Measurements from ENCODE around the gene ARMC2. TPM values are rescaled to one million over a fixed set of nuclear protein-coding genes. Genes with fewer than 3 reads are reported as not detected.
"Not testable (repeated sequence)": the region's sequence is repeated elsewhere in the genome, so short reads cannot be mapped to it uniquely, and the experiment has no call there.

ARMC2 gene
- polyA plus RNA-seq, 4 donors: 11.4 to 15.0 (median 13.0) TPM

GRCh38 chr6:108869876-108870275 is 21.7 kb downstream of the ARMC2 start:
- DNase-seq (ENCODE audit: low read depth in 4 of 4, low spot score in 3 of 4): no peak

GRCh38 chr6:108870357-108870756 is 22.1 kb downstream of the ARMC2 start:
- no peak for DNase-seq (ENCODE audit: low read depth in 4 of 4, low spot score in 3 of 4)

- DNase-seq (ENCODE audit: low read depth in 4 of 4, low spot score in 3 of 4): no peak
These were observed 23.9 kb downstream of the ARMC2 start for GRCh38 chr6:108872141-108872557.

GRCh38 chr6:108872575-108872974 is 24.4 kb downstream of the ARMC2 start:
- DNase-seq (ENCODE audit: low read depth in 4 of 4, low spot score in 3 of 4): no peak

GRCh38 chr6:108873251-108873650 is 25.0 kb downstream of the ARMC2 start:
- no peak for DNase-seq (ENCODE audit: low read depth in 4 of 4, low spot score in 3 of 4)

- DNase-seq (ENCODE audit: low read depth in 4 of 4, low spot score in 3 of 4): no peak
These were observed 25.7 kb downstream of the ARMC2 start for GRCh38 chr6:108873971-108874370.

GRCh38 chr6:108874470-108875160 is 26.4 kb downstream of the ARMC2 start:
- no peak for DNase-seq (ENCODE audit: low read depth in 4 of 4, low spot score in 3 of 4)

GRCh38 chr6:108875161-108875555 is 26.9 kb downstream of the ARMC2 start:
- DNase-seq (ENCODE audit: low read depth in 4 of 4, low spot score in 3 of 4): no peak

- DNase-seq (ENCODE audit: low read depth in 4 of 4, low spot score in 3 of 4): no peak
These were observed 29.0 kb downstream of the ARMC2 start for GRCh38 chr6:108877046-108877751.

- no peak for DNase-seq (ENCODE audit: low read depth in 4 of 4, low spot score in 3 of 4)
These were observed 30.7 kb downstream of the ARMC2 start for GRCh38 chr6:108878942-108879341.

- DNase-seq (ENCODE audit: low read depth in 4 of 4, low spot score in 3 of 4): no peak
These were observed 35.0 kb downstream of the ARMC2 start for GRCh38 chr6:108883172-108883571.

- DNase-seq (ENCODE audit: low read depth in 4 of 4, low spot score in 3 of 4): no peak
These were observed 36.2 kb downstream of the ARMC2 start for GRCh38 chr6:108884211-108885059.

GRCh38 chr6:108888052-108888451 is 39.8 kb downstream of the ARMC2 start:
- DNase-seq (ENCODE audit: low read depth in 4 of 4, low spot score in 3 of 4): no peak

GRCh38 chr6:108888745-108889144 is 40.5 kb downstream of the ARMC2 start:
- no peak for DNase-seq (ENCODE audit: low read depth in 4 of 4, low spot score in 3 of 4)

GRCh38 chr6:108890898-108891297 is 42.7 kb downstream of the ARMC2 start:
- not testable (repeated sequence) for DNase-seq (ENCODE audit: low read depth in 4 of 4, low spot score in 3 of 4)

GRCh38 chr6:108895571-108895970 is 47.3 kb downstream of the ARMC2 start:
- DNase-seq (ENCODE audit: low read depth in 4 of 4, low spot score in 3 of 4): no peak

- DNase-seq (ENCODE audit: low read depth in 4 of 4, low spot score in 3 of 4): no peak
These were observed 48.0 kb downstream of the ARMC2 start for GRCh38 chr6:108896111-108896661.

- no peak for DNase-seq (ENCODE audit: low read depth in 4 of 4, low spot score in 3 of 4)
These were observed 49.1 kb downstream of the ARMC2 start for GRCh38 chr6:108897371-108897770.

GRCh38 chr6:108902382-108902792 is 54.2 kb downstream of the ARMC2 start:
- DNase-seq (ENCODE audit: low read depth in 4 of 4, low spot score in 3 of 4): no peak

- DNase-seq (ENCODE audit: low read depth in 4 of 4, low spot score in 3 of 4): no peak
These were observed 55.6 kb downstream of the ARMC2 start for GRCh38 chr6:108903796-108904195.

GRCh38 chr6:108904741-108905140 is 56.5 kb downstream of the ARMC2 start:
- DNase-seq (ENCODE audit: low read depth in 4 of 4, low spot score in 3 of 4): no peak
